ENCODE data around the gene PPP1R12A.

DNA sequence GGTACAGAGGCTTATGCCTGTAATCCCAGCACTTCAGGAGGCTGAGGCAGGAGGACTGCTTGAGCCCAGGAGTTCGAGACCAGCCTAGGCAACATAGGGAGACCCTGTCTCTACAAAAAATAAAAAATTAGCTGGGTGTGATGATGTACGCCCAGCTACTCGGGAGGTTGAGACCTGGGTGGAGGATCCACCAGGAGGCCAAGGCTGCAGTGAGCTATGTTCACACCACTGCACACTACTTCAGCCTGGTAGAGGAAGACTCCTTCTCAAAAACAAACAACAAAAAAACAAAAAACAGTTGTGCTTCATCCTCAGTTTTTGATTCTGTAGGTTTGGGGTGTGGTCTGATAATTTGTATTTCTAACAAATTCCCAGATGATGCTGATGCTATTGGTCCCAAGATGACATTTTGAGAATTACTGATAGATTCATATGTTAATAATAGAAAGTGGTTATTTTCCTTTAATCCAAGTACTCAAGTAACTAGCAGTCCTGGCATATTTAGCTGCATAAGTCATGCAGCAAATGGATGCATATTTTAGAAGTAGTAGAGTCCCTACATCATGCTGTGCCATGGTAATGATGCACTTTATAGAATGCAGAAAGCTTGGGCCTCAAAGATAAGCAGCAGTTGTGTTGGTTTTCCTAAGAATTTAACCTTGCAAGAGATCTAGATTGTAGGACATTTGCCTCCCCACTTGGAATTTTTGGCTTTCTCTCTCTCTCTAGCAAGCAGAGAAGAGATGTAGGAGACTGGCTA lies 168.0 kb downstream of the PPP1R12A start:
- TF ChIP-seq, protein P1, sequence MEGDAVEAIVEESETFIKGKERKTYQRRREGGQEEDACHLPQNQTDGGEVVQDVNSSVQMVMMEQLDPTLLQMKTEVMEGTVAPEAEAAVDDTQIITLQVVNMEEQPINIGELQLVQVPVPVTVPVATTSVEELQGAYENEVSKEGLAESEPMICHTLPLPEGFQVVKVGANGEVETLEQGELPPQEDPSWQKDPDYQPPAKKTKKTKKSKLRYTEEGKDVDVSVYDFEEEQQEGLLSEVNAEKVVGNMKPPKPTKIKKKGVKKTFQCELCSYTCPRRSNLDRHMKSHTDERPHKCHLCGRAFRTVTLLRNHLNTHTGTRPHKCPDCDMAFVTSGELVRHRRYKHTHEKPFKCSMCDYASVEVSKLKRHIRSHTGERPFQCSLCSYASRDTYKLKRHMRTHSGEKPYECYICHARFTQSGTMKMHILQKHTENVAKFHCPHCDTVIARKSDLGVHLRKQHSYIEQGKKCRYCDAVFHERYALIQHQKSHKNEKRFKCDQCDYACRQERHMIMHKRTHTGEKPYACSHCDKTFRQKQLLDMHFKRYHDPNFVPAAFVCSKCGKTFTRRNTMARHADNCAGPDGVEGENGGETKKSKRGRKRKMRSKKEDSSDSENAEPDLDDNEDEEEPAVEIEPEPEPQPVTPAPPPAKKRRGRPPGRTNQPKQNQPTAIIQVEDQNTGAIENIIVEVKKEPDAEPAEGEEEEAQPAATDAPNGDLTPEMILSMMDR (conservative IDR thresholded peaks at IDR 0.05): no peak
- no peak for TF ChIP-seq ZFX (IDR thresholded peaks at IDR 0.05)

All from C4-2B (cell line).